HG03442 (cell line): ENCODE data around the gene CHKB.
"Not testable (repeated sequence)": the region's sequence is repeated elsewhere in the genome, so short reads cannot be mapped to it uniquely, and the experiment has no call there.

ENCODE experiments used
- ATAC-seq: cut with Tn5 transposase; IDR thresholded peaks from one replicate; pipeline ENCODE4 v1.9.1; 2021; ENCODE audit warnings: mild to moderate bottlenecking, moderate library complexity; ENCODE audit not compliant: unreplicated experiment

Gene CHKB

GRCh38 chr22:50612528-50613221 is 30.0 kb upstream of the CHKB start:
- no peak for ATAC-seq

GRCh38 chr22:50612168-50612527 is 29.5 kb upstream of the CHKB start:
- ATAC-seq, result no peak

GRCh38 chr22:50611341-50612060 is 28.9 kb upstream of the CHKB start:
- ATAC-seq, result no peak

- ATAC-seq, result no peak
Observed at GRCh38 chr22:50610581-50610980, 27.9 kb upstream of the CHKB start.

GRCh38 chr22:50610041-50610451 is 27.4 kb upstream of the CHKB start:
- ATAC-seq, result no peak

DNA sequence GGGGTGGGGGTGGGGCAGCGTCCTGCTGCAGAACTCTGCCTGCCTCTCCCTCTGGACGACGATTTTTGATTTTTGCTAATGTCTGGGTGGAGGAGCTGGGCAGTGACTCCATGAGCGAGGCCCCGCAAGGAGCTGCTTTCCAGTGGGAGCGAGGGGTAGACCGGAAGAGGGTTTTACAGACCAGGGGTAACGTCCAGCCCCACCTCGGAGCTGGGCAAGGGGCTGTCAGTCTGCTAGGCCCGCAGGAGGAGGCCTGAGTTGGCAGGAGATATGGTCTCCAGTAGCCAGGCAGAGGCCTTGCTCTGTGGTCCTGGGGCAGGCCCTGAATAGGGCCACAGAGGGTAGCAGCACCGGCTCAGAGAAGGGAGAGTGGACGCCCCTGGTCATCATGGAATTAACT is 26.9 kb upstream of the CHKB start:
- no peak for ATAC-seq

DNA sequence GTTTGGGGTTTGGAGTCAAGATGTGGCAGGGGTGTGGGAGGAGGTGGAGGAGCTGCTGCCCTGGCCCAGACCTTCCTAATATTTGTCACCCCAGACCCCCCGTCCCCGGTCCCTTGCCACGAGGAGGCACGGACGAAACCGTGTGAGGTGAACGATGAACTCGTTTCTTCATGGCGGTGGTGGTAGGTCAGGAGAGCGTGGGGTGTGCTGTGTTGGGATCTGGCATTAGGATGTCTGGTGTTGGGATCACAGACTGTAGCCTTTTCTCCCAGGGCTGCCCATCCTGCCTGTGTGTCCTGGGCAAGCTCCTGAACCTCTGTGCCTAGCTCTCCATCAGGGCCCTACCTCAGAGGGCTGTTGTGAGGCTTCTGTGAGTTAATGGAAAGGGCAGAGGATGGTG is 26.3 kb upstream of the CHKB start:
- ATAC-seq, result no peak

DNA sequence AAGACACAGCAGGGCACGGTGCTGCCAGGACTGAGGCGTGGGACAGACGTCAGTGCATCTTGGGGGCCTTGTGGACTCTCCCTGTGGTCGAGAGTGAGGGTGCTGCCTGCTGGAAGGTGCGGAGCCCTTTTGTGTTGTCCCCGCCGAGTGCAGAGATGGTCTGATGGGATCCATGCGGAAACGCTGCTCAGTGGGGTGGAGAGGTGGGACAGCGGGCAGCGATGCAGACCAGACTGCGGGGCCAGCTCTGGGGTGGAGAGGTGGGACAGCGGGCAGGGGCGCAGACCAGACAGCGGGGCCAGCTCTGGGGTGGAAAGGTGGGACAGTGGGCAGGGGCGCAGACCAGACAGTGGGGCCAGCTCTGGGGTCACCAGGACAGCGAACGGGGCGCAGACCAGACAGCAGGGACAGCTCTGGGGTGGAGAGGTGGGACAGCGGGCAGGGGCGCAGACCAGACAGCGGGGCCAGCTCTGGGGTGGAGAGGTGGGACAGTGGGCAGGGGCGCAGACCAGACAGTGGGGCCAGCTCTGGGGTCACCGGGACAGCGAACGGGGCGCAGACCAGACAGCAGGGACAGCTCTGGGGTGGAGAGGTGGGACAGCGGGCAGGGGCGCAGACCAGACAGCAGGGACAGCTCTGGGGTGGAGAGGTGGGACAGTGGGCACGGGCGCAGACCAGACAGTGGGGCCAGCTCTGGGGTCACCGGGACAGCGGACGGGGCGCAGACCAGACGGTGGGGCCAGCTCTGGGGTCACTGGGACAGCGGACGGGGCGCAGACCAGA is 25.6 kb upstream of the CHKB start:
- not testable (repeated sequence) for ATAC-seq

GRCh38 chr22:50607659-50608020 is 25.0 kb upstream of the CHKB start:
- ATAC-seq, result no peak

- ATAC-seq, result no peak
Observed at GRCh38 chr22:50606946-50607658, 24.5 kb upstream of the CHKB start.

DNA sequence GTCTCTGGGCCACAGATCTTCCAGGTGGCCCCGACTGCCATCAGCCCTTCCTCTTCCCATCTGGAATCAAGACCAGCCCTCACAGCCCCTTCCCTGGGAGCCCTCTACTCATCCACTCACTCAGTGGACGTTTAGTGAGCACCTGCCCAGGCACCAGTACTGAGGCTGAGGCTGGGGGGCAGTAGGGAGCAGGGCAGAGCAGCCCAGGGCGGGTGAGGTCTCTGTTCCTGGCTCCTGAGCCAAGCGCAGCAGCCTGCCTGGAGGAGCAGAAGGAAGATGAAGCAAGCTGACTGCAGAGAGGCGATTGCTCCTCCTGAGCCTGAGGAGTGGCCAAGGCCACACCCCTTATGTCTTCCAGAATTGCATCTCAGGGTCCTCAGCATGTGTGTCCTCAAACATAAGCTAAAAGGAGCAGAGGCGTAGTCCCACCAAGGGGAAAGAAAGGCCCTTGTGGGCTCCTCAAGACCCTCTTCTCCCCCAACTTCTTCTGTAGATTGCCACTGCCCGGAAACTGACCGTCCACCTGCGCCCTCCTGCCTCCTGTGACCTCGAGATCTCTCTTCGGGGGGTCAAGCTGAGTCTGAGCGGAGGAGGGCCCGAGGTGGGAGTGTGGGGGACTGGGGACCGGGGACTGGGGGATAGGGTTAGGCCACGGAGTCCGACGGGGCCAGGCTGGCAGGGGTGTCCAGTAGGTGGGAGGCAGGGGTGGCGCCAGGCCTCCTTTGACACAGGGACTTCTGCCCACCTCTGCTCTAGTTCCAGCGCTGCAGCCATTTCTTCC is 23.7 kb upstream of the CHKB start:
- no peak for ATAC-seq

DNA sequence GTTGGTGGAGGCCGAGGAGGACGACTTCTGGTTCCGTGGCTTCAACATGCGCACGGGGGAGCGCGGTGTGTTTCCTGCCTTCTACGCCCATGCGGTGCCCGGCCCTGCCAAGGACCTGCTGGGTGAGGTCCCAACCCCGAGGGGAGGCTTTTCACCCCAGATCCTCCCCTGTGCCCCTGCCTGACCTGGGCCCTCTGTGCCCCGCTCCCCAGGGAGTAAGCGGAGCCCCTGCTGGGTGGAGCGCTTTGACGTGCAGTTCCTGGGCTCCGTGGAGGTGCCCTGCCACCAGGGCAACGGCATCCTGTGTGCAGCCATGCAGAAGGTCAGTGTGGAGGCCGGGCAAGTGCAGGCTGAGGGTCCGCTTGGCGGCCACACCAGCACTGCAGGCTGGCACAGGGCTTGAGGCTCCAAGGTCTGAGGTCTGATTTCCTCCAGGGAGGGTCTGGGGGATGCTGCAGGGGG is 23.0 kb upstream of the CHKB start:
- ATAC-seq, result no peak

DNA sequence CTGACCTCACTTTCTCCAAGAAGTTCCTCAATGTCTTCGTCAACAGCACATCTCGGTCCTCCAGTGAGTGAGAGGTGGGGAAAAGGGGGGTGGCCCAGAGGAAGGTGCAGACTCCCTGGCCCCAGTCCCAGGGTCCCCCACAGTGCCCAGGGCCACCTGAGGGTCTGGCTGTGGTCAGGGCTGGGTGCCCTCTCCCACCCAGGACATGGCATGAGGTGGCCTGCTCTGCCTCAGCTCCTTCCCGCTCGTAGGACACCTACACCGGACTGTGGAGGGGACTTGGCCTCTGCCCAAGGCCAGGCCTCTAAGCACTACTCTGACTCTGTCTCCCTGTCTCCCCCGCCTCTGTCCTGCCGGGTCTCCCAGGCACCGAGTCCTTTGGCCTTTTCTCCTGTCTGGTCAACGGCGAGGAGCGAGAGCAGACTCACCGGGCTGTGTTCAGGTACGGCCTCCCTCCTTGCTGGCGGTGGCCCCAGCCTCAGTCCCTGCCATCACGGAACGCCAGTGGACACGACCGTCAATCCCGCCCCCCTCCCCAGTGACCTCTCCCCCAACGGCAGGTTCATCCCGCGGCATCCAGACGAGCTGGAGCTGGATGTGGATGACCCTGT is 22.5 kb upstream of the CHKB start:
- no peak for ATAC-seq

DNA sequence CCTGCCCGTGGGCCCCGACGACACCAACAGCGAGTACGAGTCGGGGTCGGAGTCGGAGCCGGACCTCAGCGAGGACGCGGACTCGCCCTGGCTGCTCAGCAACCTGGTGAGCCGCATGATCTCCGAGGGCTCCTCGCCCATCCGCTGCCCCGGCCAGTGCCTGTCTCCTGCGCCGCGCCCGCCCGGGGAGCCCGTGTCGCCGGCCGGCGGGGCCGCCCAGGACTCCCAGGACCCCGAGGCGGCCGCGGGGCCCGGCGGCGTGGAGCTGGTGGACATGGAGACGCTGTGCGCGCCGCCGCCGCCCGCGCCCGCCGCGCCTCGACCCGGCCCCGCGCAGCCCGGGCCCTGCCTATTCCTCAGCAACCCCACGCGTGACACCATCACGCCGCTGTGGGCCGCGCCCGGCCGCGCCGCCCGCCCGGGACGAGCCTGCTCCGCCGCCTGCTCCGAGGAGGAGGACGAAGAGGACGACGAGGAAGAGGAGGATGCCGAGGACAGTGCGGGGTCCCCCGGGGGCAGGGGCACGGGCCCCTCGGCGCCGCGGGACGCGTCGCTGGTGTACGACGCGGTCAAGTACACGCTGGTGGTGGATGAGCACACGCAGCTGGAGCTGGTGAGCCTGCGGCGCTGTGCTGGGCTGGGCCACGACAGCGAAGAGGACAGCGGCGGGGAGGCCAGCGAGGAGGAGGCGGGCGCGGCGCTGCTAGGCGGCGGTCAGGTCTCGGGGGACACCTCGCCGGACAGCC is 21.8 kb upstream of the CHKB start:
- no peak for ATAC-seq

DNA sequence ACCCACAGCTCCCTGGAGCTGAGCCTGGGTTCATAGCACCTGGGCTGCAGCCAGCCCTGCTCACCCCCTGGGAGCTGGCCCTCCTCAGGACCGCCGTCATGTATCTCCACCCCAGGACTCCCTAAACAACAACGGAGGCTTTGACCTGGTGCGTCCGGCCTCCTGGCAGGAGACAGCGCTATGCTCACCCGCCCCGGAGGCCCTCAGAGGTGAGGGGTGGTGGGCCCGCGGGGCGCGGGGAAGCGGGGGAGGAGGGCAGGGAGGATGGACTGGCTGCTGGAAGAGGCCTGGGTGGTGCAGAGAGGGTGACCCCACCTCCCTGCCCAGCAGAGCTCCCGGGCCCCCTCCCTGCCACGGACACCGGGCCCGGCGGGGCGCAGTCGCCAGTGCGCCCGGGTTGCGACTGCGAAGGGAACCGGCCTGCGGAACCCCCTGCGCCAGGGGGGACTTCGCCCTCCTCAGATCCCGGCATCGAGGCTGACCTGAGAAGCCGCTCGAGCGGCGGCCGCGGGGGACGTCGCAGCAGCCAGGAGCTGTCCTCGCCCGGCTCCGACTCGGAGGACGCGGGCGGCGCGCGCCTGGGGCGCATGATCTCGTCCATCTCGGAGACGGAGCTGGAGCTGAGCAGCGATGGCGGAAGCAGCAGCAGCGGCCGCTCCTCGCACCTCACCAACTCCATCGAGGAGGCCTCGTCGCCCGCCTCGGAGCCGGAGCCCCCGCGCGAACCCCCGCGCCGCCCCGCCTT is 21.0 kb upstream of the CHKB start:
- no peak for ATAC-seq

- ATAC-seq, result no peak
Observed at GRCh38 chr22:50602338-50602700, 19.7 kb upstream of the CHKB start.

DNA sequence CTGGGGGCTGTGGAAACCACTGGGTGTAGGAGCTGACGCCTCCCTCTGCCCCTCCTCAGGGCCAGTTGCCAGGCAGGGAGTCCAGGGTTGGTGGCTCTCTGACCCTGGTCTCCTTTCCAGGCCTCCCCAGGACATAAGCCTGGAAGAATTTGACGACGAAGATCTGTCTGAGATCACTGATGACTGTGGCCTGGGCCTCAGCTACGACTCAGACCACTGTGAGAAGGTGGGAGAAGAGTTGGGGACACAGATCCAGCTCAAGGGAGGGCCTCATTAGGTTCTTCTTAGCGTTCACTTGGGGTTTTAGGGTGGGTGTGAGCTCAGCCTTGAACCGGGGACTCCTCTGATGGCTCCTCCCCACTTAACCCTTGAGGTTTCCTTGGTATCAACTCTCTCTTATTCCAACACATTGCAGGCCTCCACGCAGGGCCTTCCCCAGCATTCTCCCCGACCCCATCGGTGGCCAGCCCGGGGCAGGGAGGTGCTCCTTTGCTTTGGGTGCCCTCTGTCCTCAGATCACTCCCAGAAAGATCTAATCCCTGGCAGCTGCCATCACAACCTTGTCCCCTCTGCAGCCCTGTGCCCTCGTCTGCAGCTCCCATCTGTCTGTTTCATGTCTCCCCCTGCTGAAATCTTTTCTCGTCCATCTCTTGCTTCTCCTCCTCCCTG is 19.2 kb upstream of the CHKB start:
- no peak for ATAC-seq

- no peak for ATAC-seq
Observed at GRCh38 chr22:50600967-50601668, 18.5 kb upstream of the CHKB start.
